ENCODE results near the gene PBX2.
"Not testable (repeated sequence)": the region's sequence is repeated elsewhere in the genome, so short reads cannot be mapped to it uniquely, and the experiment has no call there.

Gene PBX2

DNA sequence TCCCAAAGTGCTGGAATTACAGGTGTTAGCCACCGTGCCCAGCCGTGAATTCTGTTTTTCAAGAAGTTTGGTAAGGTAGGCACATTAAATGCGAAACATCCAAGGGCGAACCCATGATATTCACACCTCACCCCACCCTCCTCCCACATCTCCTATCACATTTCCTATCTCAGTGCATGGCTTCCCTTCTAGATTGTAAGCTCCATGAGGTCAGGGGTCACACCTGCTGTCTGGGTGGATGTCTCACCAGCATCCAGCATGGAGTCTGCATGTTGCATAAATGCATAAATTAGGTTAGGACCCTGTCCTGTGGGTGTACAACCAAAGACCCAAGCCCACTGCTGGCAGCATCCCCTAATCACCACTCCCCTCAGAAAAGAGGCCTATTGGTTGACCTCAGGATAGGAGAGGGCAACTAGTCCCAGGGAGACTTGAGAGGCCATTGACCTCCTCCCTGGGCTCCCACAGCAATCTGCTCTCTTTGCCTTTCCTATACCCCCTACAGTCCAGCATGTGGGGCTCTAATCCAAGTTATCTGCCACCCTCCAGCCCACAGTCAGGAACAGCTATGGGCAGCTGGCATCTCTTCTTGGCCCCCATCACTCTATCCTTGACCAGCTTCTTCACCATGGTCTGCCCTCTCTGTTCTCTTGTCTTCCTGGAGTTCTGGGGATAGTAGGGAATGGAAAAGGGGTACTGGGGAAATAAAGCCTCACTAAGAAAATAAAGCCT is 42.4 kb downstream of the PBX2 start:
- TF ChIP-seq, protein P1, sequence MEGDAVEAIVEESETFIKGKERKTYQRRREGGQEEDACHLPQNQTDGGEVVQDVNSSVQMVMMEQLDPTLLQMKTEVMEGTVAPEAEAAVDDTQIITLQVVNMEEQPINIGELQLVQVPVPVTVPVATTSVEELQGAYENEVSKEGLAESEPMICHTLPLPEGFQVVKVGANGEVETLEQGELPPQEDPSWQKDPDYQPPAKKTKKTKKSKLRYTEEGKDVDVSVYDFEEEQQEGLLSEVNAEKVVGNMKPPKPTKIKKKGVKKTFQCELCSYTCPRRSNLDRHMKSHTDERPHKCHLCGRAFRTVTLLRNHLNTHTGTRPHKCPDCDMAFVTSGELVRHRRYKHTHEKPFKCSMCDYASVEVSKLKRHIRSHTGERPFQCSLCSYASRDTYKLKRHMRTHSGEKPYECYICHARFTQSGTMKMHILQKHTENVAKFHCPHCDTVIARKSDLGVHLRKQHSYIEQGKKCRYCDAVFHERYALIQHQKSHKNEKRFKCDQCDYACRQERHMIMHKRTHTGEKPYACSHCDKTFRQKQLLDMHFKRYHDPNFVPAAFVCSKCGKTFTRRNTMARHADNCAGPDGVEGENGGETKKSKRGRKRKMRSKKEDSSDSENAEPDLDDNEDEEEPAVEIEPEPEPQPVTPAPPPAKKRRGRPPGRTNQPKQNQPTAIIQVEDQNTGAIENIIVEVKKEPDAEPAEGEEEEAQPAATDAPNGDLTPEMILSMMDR (IDR thresholded peaks at IDR 0.05; ENCODE audit: low read length), result no peak
- no peak for TF ChIP-seq EZH2 (IDR thresholded peaks at IDR 0.05; ENCODE audit: borderline replicate concordance, low read length)
- H3K9ac ChIP-seq (ENCODE audit: low read length), result no peak overlapping the region
- no peaks in the 10 kb centered on the region for H3K9me3 ChIP-seq (ENCODE audit: low read length)
- H4K20me1 ChIP-seq (ENCODE audit: insufficient read depth, low read length), result no peaks in the 10 kb centered on the region
- no peaks in the 10 kb centered on the region for H3F3A ChIP-seq (ENCODE audit: insufficient read depth, low read length)
- no peak overlapping the region for H2AFZ ChIP-seq (ENCODE audit: low read length)
- no peak overlapping the region for H3K27ac ChIP-seq (ENCODE audit: low read depth, low read length, poor library complexity, severe bottlenecking)
- H3K4me3 ChIP-seq (ENCODE audit: low read depth, low read length, poor library complexity, severe bottlenecking), result no peak overlapping the region
- no peaks in the 10 kb centered on the region; the same call in 1 of the 2 replicates for H3K27me3 ChIP-seq (ENCODE audit: insufficient read depth, low read length)
- no peaks in the 10 kb centered on the region for H3K4me1 ChIP-seq (ENCODE audit: insufficient read depth, low read length, severe bottlenecking)
- no peaks in the 10 kb centered on the region for H3K9me2 ChIP-seq (ENCODE audit: low read depth, low read length)
- no peaks in the 10 kb centered on the region for H3K36me3 ChIP-seq (ENCODE audit: insufficient read depth, low read length)
- no peaks in the 10 kb centered on the region for H3K79me2 ChIP-seq (ENCODE audit: insufficient read depth, low read length)
- H3K4me2 ChIP-seq (ENCODE audit: low read length), result no peak overlapping the region

DNA sequence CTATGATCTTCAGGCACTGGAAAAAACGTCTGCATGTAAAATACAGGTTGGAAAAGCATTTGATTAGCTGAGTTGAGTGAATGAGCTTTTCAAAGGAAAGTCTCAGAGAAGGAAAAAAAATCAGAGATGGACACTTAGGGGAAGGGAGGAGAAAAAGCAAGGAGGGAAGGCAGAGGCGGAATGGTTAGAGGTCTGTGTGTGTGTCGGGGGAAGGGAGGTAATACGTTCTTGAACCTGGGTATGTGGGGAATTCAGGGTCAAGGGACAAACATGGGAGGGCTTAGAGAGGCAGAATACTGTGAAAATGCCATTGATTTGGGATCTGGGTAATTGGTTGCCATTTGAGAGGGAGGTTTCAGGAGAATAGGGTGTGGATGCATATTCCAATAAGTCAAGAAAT is 43.3 kb downstream of the PBX2 start:
- Histone ChIP-seq H3K4me3 (ENCODE audit: low read depth, low read length, poor library complexity, severe bottlenecking) (no peak overlapping the region), H3K9ac (ENCODE audit: low read length) (no peak overlapping the region), H3K27ac (ENCODE audit: low read depth, low read length, poor library complexity, severe bottlenecking) (no peak overlapping the region), H3K27me3 (ENCODE audit: insufficient read depth, low read length) (no peaks in the 10 kb centered on the region; the same call in 1 of the 2 replicates), H3K9me3 (ENCODE audit: low read length) (no peaks in the 10 kb centered on the region), H3K79me2 (ENCODE audit: insufficient read depth, low read length) (no peaks in the 10 kb centered on the region), H3K4me2 (ENCODE audit: low read length) (no peak overlapping the region), H3K4me1 (ENCODE audit: insufficient read depth, low read length, severe bottlenecking) (no peaks in the 10 kb centered on the region), H4K20me1 (ENCODE audit: insufficient read depth, low read length) (no peaks in the 10 kb centered on the region), H3K36me3 (ENCODE audit: insufficient read depth, low read length) (no peaks in the 10 kb centered on the region), H3K9me2 (ENCODE audit: low read depth, low read length) (no peaks in the 10 kb centered on the region), H2AFZ (ENCODE audit: low read length) (no peak overlapping the region), H3F3A (ENCODE audit: insufficient read depth, low read length) (no peaks in the 10 kb centered on the region)
- TF ChIP-seq EZH2 (IDR thresholded peaks at IDR 0.05; ENCODE audit: borderline replicate concordance, low read length), result no peak
- TF ChIP-seq, protein P1 (IDR thresholded peaks at IDR 0.05; ENCODE audit: low read length), result no peak

DNA sequence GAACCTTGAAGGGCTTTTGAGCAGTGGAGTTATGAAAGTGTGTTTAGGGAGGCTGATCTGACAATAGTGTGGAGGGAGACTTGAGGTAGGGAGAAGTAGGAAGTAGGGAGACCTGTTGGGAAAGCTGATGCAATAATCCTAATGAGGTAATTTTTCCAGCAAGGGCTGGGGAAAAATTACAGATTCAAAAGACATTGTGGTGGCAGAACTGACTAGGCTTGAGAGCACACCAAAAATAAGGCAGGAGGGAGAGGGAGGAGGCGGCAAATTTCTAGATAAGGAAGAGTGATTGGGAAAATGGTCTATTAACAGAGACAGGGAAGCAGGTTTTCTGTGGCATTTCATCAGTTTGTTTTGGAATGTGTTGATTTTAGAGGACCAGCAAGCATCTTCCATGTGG is 43.7 kb downstream of the PBX2 start:
- H3K4me2 ChIP-seq (ENCODE audit: low read length), result no peak overlapping the region
- H3K9me3 ChIP-seq (ENCODE audit: low read length), result no peaks in the 10 kb centered on the region
- TF ChIP-seq, protein P1 (IDR thresholded peaks at IDR 0.05; ENCODE audit: low read length), result no peak
- no peak for TF ChIP-seq EZH2 (IDR thresholded peaks at IDR 0.05; ENCODE audit: borderline replicate concordance, low read length)
- H4K20me1 ChIP-seq (ENCODE audit: insufficient read depth, low read length), result no peaks in the 10 kb centered on the region
- no peaks in the 10 kb centered on the region for H3K79me2 ChIP-seq (ENCODE audit: insufficient read depth, low read length)
- H3K9me2 ChIP-seq (ENCODE audit: low read depth, low read length), result no peaks in the 10 kb centered on the region
- no peak overlapping the region for H3K27ac ChIP-seq (ENCODE audit: low read depth, low read length, poor library complexity, severe bottlenecking)
- no peak overlapping the region for H3K4me3 ChIP-seq (ENCODE audit: low read depth, low read length, poor library complexity, severe bottlenecking)
- no peak overlapping the region for H2AFZ ChIP-seq (ENCODE audit: low read length)
- H3K9ac ChIP-seq (ENCODE audit: low read length), result no peak overlapping the region
- no peaks in the 10 kb centered on the region for H3K4me1 ChIP-seq (ENCODE audit: insufficient read depth, low read length, severe bottlenecking)
- no peaks in the 10 kb centered on the region; the same call in 1 of the 2 replicates for H3K27me3 ChIP-seq (ENCODE audit: insufficient read depth, low read length)
- no peaks in the 10 kb centered on the region for H3K36me3 ChIP-seq (ENCODE audit: insufficient read depth, low read length)
- H3F3A ChIP-seq (ENCODE audit: insufficient read depth, low read length), result no peaks in the 10 kb centered on the region

DNA sequence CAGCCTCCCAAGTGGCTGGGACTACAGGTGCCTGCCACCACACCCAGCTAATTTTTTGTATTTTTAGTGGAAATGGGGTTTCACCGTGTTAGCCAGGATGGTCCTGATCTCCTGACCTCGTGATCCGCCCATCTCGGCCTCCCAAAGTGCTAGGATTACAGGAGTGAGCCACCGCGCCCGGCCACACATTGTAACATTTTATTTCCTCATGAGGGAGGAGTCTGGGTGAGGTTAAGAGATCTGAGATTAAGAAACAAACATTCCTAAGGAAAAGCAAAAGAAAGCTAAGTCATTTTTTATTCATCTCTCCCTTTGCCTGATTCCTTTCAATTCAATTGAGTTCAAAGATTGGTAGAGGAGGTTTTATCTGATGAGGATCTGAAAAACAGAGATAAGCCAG is 45.8 kb downstream of the PBX2 start:
- not testable (repeated sequence) for H3F3A ChIP-seq (ENCODE audit: insufficient read depth, low read length); H3K9ac ChIP-seq (ENCODE audit: low read length); H3K4me2 ChIP-seq (ENCODE audit: low read length); H3K9me2 ChIP-seq (ENCODE audit: low read depth, low read length); H2AFZ ChIP-seq (ENCODE audit: low read length); H3K4me3 ChIP-seq (ENCODE audit: low read depth, low read length, poor library complexity, severe bottlenecking); H3K9me3 ChIP-seq (ENCODE audit: low read length); H3K27ac ChIP-seq (ENCODE audit: low read depth, low read length, poor library complexity, severe bottlenecking); H4K20me1 ChIP-seq (ENCODE audit: insufficient read depth, low read length); H3K4me1 ChIP-seq (ENCODE audit: insufficient read depth, low read length, severe bottlenecking); H3K79me2 ChIP-seq (ENCODE audit: insufficient read depth, low read length); H3K36me3 ChIP-seq (ENCODE audit: insufficient read depth, low read length); H3K27me3 ChIP-seq (ENCODE audit: insufficient read depth, low read length)

Measured in OCI-LY1 (cell line).